Endothelial cell of umbilical vein (primary cell): ENCODE data around the gene EPAS1. TPM values are rescaled to one million over a fixed set of nuclear protein-coding genes. Genes with fewer than 3 reads are reported as not detected.

ENCODE experiments used
- BruUV-seq: library from RNA; stranded (reverse); fragments of 400-500 nt; replicated peaks from 2 replicates; lab custom pipeline; 2021; lab: Mats Ljungman, UMichigan
- CTCF ChIA-PET: fragments of 300-600, 350-600 bp; sonication (Branson Sonifier 250); formaldehyde crosslinking; loops from one replicate; lab custom pipeline; 2021; ENCODE audit warnings: antibody characterized with exemption, inconsistent platforms; lab: Charles Lee
- POLR2A ChIA-PET: fragments of 300-600, 350-600 bp; sonication (Branson Sonifier 250); formaldehyde crosslinking; loops from one replicate; lab custom pipeline; 2021; ENCODE audit warnings: antibody characterized with exemption, inconsistent platforms; lab: Charles Lee
- DNase-seq: peaks from one replicate; pipeline ENCODE4 v3.0.0-alpha.2; 2011; ENCODE audit warnings: low read depth, low spot score
- FAIRE-seq: peaks from 2 replicates; lab custom pipeline; 2011; peaks lifted over from hg19 to GRCh38; lab: Jason Lieb, UNC
- H2AFZ ChIP-seq: 2 replicates; pipeline ENCODE4 v1.6.0; 2012; ENCODE audit warnings: low read depth, low read length, control low read depth, inconsistent platforms
- H3K27ac ChIP-seq: 2 replicates; pipeline ENCODE4 v1.5.1; 2011; ENCODE audit warnings: low read depth, mild to moderate bottlenecking, control low read depth, low read length, moderate library complexity; ENCODE audit not compliant: insufficient read depth
- H3K27me3 ChIP-seq, 2 experiments: 2 replicates each; pipeline versions ENCODE4 v1.6.0 to v1.6.1; 2011; ENCODE audit warnings: low read length in 2 of 2, mixed read lengths in 1 of 2; ENCODE audit not compliant: control insufficient read depth in 2 of 2, insufficient read depth in 2 of 2
- H3K36me3 ChIP-seq, 2 experiments: 2 replicates in 1 of 2; 3 replicates in 1 of 2; pipeline ENCODE4 v1.5.1; 2011; ENCODE audit warnings: low read length in 2 of 2, mild to moderate bottlenecking in 1 of 2, moderate library complexity in 1 of 2; ENCODE audit not compliant: control insufficient read depth in 2 of 2, insufficient read depth in 2 of 2; ENCODE audit errors: extremely low read depth in 1 of 2
- H3K4me1 ChIP-seq: 3 replicates; pipeline ENCODE4 v1.5.1; 2011; ENCODE audit warnings: mild to moderate bottlenecking, low read length; ENCODE audit not compliant: control insufficient read depth, insufficient read depth; ENCODE audit errors: extremely low read depth
- H3K4me2 ChIP-seq: 2 replicates; pipeline ENCODE4 v1.6.1; 2011; ENCODE audit warnings: low read length, control low read depth, mixed read lengths; ENCODE audit not compliant: insufficient read depth
- H3K4me3 ChIP-seq, 3 experiments: fragments of 200-600 bp in 1 of 3; sonication (generic), shearing (Covaris generic) in 1 of 3; replicated peaks in 1 of 3; 2 replicates each; pipeline ENCODE4 v1.5.1; 2011 to 2016; ENCODE audit warnings: control low read depth in 3 of 3, low read length in 3 of 3, mild to moderate bottlenecking in 2 of 3, inconsistent platforms in 1 of 3, low read depth in 1 of 3, moderate library complexity in 1 of 3; ENCODE audit not compliant: insufficient read depth in 1 of 3
- H3K79me2 ChIP-seq: 2 replicates; pipeline ENCODE4 v1.6.0; 2012; ENCODE audit warnings: low read length, inconsistent platforms; ENCODE audit not compliant: control insufficient read depth, insufficient read depth
- H3K9ac ChIP-seq: replicated peaks from 2 replicates; pipeline ENCODE3; 2011; ENCODE audit warnings: low read length, control low read depth; ENCODE audit not compliant: insufficient read depth; ENCODE audit errors: extremely low read depth
- H3K9me1 ChIP-seq: replicated peaks from 3 replicates; pipeline ENCODE4 v1.6.0; 2011; ENCODE audit warnings: mild to moderate bottlenecking, low read length; ENCODE audit not compliant: control insufficient read depth, insufficient read depth; ENCODE audit errors: extremely low read depth
- H3K9me3 ChIP-seq: replicated peaks from 2 replicates; pipeline ENCODE4 v1.5.1; 2012; ENCODE audit warnings: low read length, inconsistent platforms; ENCODE audit not compliant: control insufficient read depth, insufficient read depth
- H4K20me1 ChIP-seq: replicated peaks from 2 replicates; pipeline ENCODE3; 2011; ENCODE audit warnings: mild to moderate bottlenecking, low read length; ENCODE audit not compliant: control insufficient read depth, insufficient read depth; ENCODE audit errors: extremely low read depth
- EZH2 ChIP-seq: IDR thresholded peaks from 2 replicates; pipeline ENCODE4 v1.6.1; 2012; ENCODE audit warnings: borderline replicate concordance, low read depth, mild to moderate bottlenecking, moderate library complexity, low read length, inconsistent platforms; ENCODE audit not compliant: severe bottlenecking
- FOS ChIP-seq: IDR thresholded peaks from 2 replicates; pipeline ENCODE4 v1.6.1; 2011; ENCODE audit warnings: mild to moderate bottlenecking, low read length, moderate library complexity, borderline replicate concordance; ENCODE audit not compliant: insufficient read depth
- GATA2 ChIP-seq: IDR thresholded peaks from 2 replicates; pipeline ENCODE4 v1.7.0; 2011; ENCODE audit warnings: low read depth, mild to moderate bottlenecking, moderate library complexity, mixed read lengths, low read length; ENCODE audit not compliant: insufficient read length, insufficient read depth
- JUN ChIP-seq: IDR thresholded peaks from 2 replicates; pipeline ENCODE4 v1.6.1; 2011; ENCODE audit warnings: borderline replicate concordance, low read depth; ENCODE audit not compliant: insufficient read length, insufficient read depth
- MYC ChIP-seq: IDR thresholded peaks from one replicate; pipeline ENCODE4 v1.6.1; 2011; ENCODE audit warnings: mild to moderate bottlenecking, low read depth, low read length
- POLR2A ChIP-seq: IDR thresholded peaks from 2 replicates; pipeline ENCODE4 v1.6.1; 2012; ENCODE audit warnings: low read depth, mild to moderate bottlenecking, control low read depth, low read length
- POLR2AphosphoS5 ChIP-seq: IDR thresholded peaks from 2 replicates; pipeline ENCODE4 v1.6.1; 2012; ENCODE audit warnings: low read depth, mild to moderate bottlenecking, control low read depth, low read length, moderate library complexity; ENCODE audit not compliant: insufficient read depth
- dilution Hi-C: fragments of 300-500 bp; cut with MboI; formaldehyde crosslinking; loops from one replicate; pipeline ENCODE4 v1.15.0; 2019; ENCODE audit warnings: low sequenced_read_pairs; ENCODE audit not compliant: extremely low pct_ligation_motif_present
- intact Hi-C: fragments of 100-400 bp; cut with micrococcal nuclease; formaldehyde crosslinking; loops from one replicate; pipeline ENCODE4 v1.10.0; 2022
- polyA plus RNA-seq, 4 experiments: library from polyadenylated mRNA; depleted of rRNA in 3 of 4; stranded (reverse) in 3 of 4; unstranded in 1 of 4; fragments of >200 nt; gene quantifications; 2 replicates each; pipeline versions ENCODE4 v1.2.1 to v1.2.3, GENCODE V29; 2011 to 2012; ENCODE audit warnings: missing spikeins in 1 of 4
- total RNA-seq: library from RNA; stranded (reverse); gene quantifications from 2 replicates; pipeline ENCODE4 v1.2.3, GENCODE V29; 2021
- TF ChIP-seq, protein P1 (sequence below): IDR thresholded peaks from 2 replicates; pipeline ENCODE4 v1.6.1; 2011; ENCODE audit not compliant: insufficient read depth, insufficient read length
- TF ChIP-seq, protein P2 (sequence below), 2 donors: IDR thresholded peaks; 1 replicate in 1 of 2; 2 replicates in 1 of 2; pipeline ENCODE4 v1.5.1; 2011; ENCODE audit warnings: low read length in 2 of 2, mild to moderate bottlenecking in 2 of 2, moderate library complexity in 2 of 2, control low read depth in 1 of 2, inconsistent platforms in 1 of 2, low read depth in 1 of 2; ENCODE audit not compliant: insufficient read depth in 1 of 2; ENCODE audit errors: extremely low read depth in 1 of 2

Gene EPAS1
- total and polyA plus RNA-seq, 2 donors (not counting 3 experiments of a cell fraction or from before 2014, with no cell fraction given) = 229 to 374 TPM

DNA sequence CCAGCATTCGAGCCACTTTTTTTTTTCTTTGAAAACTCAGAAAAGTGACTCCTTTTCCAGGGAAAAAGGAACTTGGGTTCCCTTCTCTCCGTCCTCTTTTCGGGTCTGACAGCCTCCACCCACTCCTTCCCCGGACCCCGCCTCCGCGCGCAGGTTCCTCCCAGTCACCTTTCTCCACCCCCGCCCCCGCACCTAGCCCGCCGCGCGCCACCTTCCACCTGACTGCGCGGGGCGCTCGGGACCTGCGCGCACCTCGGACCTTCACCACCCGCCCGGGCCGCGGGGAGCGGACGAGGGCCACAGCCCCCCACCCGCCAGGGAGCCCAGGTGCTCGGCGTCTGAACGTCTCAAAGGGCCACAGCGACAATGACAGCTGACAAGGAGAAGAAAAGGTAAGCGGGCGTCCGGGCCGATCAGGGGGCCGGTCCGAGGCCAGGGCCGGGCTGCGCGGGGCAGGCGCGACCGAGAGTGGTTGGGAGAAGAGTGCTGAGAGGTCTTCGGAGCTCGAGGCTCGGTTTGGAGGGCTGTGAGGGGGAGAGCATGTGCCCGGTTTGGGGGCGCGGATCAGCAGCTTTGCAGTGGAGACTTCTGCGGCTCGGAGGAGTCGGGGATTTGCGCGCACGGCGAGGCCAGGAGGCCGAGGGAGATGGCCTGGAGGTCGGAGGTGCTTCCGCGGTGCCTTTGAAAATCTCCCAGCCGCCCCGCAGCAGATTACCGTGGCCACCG lies 502 bp downstream of the EPAS1 start:
- BruUV-seq = TSS peak; percentile 71
- no peaks in the 10 kb centered on the region for H3K9me1 ChIP-seq
- intact Hi-C loops (loop anchor here (1.0 to 5.0 kb wide), 7 partner anchors 21 to 287 kb away; no protein-coding TSS in a partner anchor), dilution Hi-C loops (no loop called here)
- peaks cover 4% of the 10 kb centered on the region for H4K20me1 ChIP-seq
- H3K4me1 ChIP-seq = peaks cover 28% of the 10 kb centered on the region
- CTCF ChIA-PET = interaction anchor here (0.6 to 4.7 kb wide), 24 partner anchors 10 to 287 kb away, joined by 3 to 44 read pairs (median 4); no protein-coding TSS in a partner anchor
- no peak for TF ChIP-seq MYC
- no peak for TF ChIP-seq GATA2
- TF ChIP-seq, protein P1, sequence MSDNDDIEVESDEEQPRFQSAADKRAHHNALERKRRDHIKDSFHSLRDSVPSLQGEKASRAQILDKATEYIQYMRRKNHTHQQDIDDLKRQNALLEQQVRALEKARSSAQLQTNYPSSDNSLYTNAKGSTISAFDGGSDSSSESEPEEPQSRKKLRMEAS = no peak
- no peak for TF ChIP-seq FOS
- TF ChIP-seq EZH2 = no peak
- TF ChIP-seq POLR2A = no peak
- TF ChIP-seq, protein P2, sequence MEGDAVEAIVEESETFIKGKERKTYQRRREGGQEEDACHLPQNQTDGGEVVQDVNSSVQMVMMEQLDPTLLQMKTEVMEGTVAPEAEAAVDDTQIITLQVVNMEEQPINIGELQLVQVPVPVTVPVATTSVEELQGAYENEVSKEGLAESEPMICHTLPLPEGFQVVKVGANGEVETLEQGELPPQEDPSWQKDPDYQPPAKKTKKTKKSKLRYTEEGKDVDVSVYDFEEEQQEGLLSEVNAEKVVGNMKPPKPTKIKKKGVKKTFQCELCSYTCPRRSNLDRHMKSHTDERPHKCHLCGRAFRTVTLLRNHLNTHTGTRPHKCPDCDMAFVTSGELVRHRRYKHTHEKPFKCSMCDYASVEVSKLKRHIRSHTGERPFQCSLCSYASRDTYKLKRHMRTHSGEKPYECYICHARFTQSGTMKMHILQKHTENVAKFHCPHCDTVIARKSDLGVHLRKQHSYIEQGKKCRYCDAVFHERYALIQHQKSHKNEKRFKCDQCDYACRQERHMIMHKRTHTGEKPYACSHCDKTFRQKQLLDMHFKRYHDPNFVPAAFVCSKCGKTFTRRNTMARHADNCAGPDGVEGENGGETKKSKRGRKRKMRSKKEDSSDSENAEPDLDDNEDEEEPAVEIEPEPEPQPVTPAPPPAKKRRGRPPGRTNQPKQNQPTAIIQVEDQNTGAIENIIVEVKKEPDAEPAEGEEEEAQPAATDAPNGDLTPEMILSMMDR (IDR thresholded peaks at IDR 0.05; ENCODE audit: extremely low read depth in 1 of 2, insufficient read depth in 1 of 2, low read depth in 1 of 2, low read length in 2 of 2) = no peak
- TF ChIP-seq POLR2AphosphoS5 = no peak
- no peak for TF ChIP-seq JUN
- peak overlapping the region; percentile 81 for H3K27ac ChIP-seq
- H3K9me3 ChIP-seq = no peaks in the 10 kb centered on the region
- POLR2A ChIA-PET = interaction anchor here (0.7 to 1.8 kb wide), 24 partner anchors 17 to 268 kb away, joined by 3 to 19 read pairs (median 6); no protein-coding TSS in a partner anchor
- H3K4me3 ChIP-seq = peak overlapping the region; percentile 64 to 86 (median 66)
- H3K4me2 ChIP-seq = peak overlapping the region; percentile 82
- H3K9ac ChIP-seq = peak overlapping the region; percentile 96
- no peak overlapping the region for H2AFZ ChIP-seq
- peaks cover 53% of the 10 kb centered on the region for H3K79me2 ChIP-seq
- FAIRE-seq = no peak
- DNase-seq = no peak
- H3K36me3 ChIP-seq = no peaks in the 10 kb centered on the region
- no peaks in the 10 kb centered on the region for H3K27me3 ChIP-seq
